Activated naive CD4-positive, alpha-beta T cell treated with Interleukin-2 at 50 U/mL for 16 hours (primary cell): ENCODE data around the gene PKDCC.
"Not testable (repeated sequence)": the region's sequence is repeated elsewhere in the genome, so short reads cannot be mapped to it uniquely, and the experiment has no call there.

Source experiments
- DNase-seq: peaks from one replicate; pipeline ENCODE4 v3.0.0-alpha.2; 2020

The PKDCC gene

DNA sequence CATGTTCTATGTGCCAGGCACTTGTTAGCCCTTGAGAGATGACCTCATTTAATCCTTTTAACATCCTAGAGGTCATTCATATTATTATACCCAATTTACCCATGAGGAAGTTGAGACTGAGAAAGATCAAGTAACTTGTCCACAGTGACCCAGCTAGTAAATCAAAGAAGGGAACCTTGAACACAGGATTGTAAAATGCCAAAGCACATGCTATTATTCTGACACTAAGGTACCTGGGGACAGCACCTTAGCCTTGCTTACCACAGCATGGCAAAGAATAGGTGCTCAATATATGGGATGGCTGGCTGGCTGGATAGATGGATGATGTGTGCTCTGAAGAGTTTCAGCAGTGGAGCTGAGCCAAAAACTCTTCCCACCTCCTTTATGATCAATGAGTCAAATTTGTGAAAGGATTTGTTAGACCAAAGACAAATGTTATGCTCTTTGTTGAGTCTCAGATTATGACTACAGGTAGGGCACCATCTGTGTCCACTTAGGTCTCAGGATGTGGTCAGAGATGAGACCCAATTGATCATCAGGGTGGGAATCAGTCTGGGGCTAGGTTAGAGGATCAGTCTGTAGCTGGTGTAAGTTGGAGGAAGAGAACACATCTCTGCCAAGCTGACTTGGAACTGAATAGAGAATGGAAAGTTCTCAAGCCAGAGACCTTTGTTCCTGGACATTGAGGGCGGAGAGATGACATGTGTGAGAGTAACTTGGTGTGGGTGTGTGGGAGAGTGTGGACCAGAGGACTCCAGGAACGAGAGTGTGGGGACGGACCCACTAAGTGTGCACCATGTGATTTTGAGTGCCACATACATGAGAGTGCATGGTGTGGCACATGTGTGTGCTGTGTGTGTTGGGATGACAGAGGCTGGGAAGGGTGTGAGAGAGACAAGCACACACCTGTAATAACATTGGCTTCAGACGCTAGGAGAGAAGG is 16.3 kb upstream of the PKDCC start:
- DNase-seq: no peak

DNA sequence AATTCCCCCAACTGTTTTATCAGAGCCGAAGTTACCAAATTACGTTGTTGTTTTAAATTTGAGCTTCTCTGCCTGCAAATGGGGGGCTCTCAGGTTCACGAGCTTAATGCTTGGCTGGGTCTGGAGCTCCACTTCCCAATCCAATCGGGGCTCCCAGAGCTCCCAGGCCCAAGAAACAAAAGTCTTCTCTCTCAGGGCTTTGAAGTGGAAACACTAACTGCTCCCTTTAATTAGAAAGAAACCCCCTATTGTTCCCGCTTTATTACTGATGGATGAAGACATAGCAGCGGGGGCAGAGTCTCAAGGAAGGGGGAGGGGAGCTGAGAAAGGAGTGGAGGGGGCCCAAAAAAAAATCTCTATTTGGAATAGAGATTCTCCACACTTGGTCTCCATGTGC is 15.6 kb upstream of the PKDCC start:
- no peak for DNase-seq

DNA sequence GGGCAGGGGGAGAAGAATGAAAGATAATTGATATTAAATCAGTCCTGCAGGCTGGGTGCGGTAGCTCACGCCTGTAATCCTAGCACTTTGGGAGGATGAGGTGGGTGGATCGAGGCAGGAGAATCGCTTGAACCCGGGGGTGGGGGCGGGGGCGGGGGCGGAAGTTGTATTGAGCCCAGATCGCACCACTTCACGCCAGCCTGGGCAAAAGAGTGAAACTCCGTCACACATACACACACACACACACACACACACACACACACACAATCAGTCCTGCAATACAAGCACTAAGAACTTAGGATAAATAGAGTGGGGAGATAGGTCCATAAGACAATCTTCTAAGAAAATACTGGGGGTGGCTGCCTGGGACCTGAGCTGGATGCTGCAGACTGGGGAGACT is 15.1 kb upstream of the PKDCC start:
- no peak for DNase-seq

DNA sequence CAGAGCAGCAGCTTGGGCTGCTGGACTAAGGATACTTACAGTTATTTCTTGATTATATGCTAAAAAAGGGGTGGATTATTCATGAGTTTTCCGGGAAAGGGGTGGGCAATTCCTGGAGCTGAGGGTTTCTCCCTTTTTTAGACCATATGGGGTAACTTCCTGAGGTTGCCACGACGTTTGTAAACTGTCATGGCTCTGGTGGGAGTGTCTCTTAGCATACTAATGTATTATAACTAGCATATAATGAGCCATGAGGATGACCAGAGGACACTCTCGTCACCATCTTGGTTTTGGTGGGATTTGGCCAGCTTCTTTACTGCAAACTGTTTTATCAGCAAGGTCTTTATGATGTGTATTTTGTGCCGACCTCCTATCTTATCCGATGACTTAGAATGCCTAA is 13.7 kb upstream of the PKDCC start:
- not testable (repeated sequence) for DNase-seq

DNA sequence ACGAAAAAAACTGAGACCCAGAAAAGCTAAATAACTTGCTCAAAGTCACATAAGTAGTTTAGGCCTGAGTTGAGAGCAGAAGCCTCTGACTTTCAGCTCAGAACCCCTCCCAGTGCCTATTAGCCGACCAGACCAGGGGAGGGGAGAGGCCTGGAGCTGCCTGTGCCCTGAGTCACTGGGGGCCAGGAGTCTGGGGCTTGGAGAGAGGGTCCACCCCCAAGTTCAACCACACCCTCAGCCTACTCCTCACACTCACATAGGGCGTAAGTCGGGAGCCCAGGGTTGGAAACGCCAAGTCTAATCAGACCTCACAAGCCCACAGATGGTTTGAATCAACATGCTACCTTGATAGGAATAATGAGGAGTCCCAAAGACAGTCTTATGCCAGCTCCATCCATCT is 12.6 kb upstream of the PKDCC start:
- DNase-seq: no peak

DNA sequence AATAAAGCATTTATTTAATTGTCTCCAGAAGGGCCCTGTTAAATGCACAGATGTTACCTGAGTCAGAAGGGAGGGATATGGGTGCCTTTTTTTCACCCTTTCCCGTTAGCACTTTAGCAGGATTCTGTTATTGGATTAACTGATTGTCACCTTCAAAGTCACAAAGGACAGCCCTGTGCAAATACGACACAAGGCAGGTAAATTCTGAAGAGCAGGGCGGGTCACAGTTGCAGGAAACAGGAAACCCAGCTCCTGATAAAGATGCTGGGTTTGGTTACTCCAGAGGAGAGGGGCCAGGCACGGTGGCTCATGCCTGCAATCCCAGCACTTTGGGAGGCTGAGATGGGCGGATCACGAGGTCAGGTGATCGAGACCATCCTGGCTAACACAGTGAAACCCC is 11.4 kb upstream of the PKDCC start:
- no peak for DNase-seq

DNA sequence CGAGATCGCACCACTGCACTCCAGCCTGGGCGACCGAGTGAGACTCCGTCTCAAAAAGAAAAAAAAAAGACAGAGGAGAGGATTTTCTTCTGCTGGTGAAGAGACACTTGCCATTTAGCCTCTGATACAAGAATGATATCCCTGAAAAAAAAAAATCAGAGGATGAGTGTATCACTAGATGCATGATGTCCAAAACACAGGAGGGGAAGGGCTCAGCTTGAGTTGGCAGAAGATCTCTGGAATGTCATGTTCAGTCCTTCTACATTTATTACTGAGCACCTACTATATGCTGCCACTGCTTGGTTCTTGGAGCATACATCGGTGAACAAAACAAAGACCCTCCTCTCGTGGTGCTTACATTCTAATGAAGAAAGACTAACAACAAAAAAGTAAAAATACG is 10.9 kb upstream of the PKDCC start:
- no peak for DNase-seq

DNA sequence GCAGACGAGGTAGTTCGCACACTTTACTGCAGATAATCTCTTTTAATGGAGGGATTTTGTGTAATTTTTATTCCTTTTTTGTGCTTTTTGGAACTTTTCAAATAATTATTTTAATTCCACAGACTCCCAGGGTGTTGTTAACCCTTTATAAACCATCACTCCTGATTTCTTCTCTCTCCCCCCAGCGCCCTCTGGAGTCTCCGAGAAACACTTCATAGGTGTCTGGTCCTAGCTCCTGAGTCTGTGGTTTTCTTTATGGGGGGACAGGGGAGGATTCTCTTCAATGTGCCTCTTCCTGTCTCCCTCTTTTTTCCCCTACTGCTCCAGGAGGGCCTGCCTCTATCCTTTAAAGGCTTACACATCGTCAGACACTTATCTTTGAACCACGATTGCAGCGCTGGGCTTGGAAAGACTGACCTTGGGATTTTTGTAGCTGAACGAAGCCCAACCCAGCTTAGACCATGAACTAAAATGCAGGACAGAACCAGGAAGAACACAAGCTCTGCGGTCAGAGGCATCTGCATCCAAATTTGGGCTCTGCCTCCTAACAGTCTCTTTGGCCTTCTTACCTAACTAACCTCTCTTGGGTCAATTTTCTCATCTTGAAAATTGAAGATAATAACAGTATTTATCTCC is 7.1 kb upstream of the PKDCC start:
- no peak for DNase-seq

DNA sequence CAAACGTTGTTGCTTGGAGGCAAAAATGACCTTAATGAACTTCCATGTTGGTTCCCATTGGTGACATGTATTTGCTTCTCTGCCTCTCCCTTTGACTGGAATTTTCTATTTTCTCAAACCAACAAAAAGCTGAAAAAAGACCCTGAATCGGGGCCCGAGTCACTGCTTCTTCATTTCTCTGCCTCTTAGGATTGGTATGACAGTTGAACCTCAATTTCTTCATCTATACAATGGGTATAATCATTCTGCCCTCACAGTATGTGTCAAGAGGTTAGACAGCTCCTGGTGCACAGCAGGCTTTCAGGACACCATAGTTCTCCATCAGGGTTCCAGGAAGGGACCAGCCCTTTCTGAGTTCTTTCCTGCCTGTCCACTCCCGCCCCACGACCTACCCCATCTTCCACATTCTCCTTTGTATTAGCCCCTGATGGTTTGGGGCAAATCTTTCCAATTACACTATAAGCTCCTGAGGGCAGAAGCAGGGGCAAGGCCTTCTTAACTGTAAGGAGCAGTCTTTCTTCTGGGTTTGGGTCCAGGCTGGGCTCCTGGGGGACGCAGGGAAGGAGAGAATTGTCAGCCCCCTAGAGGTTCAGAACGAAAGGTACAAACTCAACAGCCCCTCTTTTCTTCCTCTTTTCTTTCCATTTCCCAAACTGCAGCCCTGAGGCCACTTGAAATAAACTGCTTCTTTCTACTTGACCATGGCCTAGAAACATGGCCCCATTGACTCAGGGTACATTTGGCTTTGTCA is 6.3 kb upstream of the PKDCC start:
- no peak for DNase-seq

DNA sequence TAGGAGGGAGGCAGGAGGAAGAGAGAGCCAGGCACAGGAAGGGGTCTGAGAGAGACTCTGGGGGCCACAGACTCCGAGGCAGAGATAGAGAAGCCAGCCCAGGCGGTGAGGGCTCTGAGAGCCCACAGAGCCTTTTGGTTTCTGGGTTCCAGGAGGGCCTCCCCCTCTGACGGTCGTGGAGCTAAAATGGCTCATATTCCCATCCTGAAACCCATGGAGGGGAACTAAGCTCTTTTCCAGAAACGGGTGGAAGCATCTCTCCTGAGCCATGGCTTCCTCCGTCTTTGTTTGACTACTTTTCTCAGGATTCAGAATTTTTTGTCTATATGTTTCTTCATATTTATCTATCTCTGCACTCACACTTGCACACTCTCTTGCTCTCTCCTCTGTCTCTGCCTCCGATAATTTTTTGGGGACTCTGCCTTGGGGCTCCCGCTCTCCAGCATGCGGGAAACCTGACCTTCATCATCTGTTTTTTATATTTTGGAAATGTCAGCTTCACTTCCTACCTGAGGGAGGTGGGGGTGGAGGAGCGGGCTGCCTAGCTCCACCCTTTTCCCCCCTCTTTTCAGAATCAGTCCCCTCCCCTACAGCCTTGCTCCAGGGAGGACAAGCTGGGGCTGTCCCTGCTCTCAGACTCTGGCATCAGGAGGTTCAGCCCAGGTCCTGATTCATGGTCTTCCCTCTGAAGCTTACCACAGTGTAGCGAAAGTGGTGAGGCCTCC is 5.0 kb upstream of the PKDCC start:
- no peak for DNase-seq

DNA sequence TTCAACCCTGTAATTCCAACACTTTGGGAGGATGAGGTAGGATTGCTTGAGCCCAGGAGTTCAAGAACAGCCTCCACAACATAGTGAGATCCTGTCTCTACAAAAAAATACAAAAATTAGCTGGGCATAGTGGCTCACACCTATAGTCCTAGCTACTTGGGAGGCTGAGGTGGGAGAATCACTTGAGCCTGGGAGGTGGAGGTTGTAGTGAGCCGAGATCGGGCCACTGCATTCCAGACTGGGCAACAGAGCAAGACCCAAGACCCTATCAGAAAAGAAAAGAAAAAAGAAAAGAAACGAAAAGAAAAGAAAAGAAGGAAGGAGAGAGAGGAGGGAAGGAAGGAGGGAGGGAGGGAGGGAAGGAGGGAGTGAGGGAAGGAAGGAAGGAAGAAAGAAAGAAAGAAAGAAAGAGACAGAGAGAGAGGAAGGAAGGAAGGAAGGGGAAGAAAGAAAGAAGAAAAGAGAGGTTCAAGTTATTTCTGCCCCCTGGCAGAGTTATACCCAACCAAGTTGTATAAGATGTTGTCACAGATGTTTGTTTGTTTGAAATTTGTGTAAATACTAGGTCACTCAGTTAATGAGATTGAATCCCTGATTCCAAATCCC is 3.9 kb upstream of the PKDCC start:
- DNase-seq: no peak

DNA sequence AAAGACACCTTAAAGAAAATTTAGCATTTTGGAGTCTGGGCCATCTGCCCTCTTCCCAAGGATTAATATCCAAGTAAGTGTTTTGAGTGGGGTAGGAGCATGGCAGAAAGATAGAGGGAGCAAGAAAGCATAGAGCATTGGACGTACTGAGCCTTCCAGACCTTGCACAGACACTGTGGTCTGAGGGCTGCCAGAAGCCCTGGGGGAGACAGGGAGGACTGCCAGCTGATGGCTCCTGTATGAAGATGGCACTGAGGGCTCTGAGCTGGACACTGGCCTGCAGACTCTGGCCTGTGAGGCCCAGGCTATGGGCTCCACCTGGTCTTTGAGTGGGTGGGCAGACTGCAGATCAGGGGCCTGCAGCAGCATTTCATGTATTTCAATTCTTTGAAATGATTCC is 2.9 kb upstream of the PKDCC start:
- no peak for DNase-seq

DNA sequence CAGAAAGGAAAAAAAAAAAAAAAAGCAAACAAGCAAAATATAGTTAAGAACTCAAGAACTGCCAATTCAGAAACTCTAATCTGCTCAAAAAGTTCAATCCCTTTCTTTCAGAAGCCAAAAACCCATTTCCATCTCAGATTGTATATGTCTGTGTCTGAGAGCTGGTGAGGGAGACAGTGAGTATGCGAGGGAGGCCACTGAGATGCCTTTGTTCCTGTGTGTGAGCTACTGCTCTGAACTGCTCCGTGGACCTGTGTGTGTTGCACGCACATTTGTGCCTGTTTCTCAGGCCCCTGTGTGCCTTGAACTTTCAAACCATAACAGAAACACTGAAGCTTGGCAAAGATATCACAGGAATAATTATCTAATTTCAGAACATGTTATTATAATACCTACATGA is 2.5 kb upstream of the PKDCC start:
- DNase-seq: no peak

DNA sequence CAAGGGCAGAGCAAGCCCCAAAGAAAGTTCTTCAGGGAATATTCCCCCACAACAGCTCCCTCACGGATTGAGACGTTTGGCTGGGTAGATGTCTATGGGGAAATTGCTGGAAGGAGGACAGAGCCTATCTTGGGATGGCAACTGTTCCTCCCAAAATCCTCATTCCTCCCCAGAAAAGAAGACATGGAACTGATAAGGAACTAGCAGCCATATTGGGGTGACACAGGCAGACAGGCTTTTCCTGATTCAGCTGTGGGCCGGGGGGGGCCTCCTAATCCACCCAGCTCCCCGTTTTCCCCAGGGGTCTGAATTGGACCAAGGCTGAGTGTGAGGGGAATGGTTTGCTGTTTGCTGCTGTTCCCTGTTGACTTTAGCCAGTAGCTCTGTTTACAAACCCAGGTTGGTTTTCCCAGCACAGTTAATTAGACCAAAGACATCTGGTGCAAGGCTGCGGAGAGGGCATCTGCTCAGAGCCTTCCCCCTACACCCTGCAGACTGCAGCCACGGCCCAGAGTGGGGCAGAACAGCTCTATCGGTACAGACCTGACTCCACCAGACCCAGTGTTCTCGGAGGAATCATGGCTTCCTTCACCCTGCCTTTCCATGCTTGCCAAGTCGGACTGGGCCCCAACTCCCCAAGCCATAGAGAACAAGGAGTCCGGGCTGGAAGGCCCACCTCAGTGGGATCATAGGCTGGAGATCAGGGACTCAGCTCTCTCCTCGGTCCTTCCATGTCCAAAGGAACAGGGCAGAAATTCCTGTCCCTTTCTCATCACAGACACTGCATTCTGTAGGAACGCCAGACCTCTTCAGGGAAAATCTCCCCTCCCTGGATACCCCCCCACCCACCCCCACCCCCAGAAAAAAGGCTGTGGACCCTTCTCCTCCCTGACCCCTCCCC is 1.7 kb upstream of the PKDCC start:
- no peak for DNase-seq

DNA sequence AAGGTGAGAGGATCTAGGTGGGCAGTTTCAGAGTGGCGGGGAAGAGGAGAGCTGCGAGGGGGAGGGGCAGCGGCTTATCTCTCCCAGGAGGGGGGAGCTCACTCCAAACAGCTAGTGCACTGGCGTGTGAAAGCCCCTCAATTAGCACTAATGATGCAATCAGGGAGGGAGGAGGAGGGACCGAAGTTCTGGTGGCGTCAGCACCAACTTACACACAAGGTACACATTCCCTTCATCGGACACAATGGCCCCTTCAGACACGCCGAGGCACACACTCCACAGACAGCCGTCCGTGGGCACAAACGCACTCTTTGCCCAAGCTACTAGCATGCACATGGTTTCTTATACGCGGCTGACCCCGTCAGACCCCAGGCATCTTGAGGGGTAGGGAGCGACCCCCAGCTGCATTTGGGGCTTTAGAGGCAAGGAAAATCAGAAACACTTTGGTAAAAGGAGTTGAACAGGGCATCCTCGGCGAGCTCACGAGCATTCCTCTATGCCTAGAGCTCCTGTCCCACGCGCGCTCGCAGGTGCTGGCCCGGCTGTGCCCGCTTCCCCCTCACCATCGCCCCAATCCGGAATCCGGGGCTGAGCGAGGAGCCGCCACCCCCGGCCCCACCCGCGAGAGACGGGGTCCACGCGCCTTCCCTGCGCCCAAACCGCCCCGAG is 868 bp upstream of the PKDCC start:
- peak; percentile 4 for DNase-seq

DNA sequence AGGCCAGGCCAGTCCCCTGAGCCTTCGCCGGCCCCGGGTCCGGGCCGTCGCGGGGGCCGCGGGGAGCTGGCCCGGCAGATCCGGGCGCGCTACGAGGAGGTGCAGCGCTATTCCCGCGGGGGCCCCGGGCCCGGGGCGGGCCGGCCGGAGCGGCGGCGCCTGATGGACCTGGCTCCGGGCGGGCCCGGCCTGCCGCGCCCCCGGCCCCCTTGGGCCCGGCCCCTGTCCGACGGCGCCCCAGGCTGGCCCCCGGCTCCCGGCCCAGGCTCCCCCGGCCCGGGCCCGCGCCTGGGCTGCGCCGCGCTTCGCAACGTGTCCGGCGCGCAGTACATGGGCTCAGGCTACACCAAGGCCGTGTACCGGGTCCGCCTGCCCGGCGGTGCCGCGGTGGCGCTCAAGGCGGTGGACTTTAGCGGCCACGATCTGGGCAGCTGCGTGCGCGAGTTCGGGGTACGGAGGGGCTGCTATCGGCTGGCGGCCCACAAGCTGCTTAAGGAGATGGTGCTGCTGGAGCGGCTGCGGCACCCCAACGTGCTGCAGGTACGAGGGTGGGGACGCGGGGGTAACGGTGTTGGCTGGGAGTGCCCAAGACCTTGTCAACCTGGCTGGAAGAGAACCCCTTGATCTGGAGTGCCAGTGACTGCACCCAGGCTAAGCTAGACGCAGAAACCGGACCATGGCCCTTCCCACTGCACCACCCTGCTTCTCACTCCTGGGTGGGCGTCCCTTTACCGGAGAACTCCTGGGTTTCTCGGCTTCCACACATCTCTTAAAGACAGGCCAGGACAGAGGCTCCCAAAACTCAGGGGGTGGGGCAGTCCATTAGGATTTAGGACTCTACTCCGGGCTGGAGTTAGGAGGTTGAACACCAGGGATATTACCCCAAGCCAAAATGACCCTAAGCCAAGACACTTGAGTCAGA is 739 bp downstream of the PKDCC start:
- DNase-seq: no peak

DNA sequence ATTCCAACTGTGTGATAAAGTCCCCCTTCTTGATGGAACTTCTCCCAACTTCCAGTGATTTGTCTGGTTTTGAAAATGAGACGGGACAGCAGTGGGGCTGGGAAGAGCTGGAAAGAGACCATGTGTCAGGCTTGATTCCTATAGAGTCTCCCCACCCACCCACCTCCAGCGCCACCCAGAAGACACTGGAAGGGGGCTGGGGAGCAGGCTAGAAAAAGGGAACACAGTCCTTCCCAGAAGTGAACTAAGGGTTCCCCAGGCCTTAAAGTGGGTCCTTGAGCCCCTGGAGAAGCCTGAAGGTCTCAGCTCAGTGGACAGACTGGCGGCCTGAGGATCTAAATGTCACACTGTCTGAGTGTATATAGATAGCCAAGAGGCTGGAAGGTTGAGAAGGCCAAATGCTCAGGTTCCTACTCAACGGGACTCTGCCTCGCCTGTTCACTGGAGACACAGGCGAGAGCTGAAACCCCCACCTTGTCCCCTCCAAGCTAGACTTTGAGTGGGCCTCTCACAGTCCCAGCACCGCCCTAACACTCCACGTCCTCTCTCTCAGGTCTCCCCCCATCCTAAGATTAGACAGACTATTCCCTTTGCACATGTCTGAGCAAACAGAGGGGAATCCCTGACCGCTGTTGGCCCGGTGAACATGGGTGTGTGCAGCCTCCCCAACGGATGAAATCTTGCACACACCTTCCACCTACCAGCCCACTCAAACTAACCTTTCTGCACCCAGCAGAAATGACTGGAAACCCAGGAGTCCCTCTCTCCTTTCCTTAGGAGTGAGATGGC is 1.6 kb downstream of the PKDCC start:
- DNase-seq: no peak

DNA sequence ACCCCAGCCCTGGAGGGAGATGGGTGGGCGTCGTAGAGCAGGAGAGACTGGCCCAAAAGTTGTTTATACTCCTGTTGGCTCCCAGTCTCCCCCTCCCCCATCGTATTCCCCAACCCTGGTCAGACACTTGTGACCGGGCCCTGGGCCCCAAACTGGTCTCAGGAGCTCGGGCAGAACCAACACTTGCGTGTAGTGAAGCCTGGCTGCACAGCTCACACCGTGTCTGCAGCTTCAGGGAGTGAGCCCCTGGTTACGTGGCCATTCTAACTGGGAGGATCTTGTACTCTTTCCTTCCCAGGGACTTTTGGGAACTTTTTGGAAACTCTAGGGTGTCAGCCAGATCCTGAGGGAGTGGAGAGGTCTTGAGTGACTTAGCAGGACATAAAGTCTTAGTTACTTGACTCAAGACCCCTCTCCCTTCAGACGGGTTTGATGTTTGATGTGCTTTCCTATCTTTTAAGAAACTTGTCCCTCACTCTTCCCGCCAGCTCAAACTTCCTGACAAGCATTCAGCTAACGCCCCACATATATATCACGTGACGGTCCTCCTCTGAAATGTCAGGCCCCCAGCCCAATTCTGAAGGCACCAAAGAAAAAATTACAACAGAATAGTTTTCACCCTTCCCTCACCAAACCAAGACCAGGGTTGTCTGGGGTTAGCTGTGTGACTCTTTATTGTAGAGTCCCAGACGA is 2.3 kb downstream of the PKDCC start:
- DNase-seq: no peak
